GM12878 (cell line): ENCODE measurements around the gene HHLA2. TPM values are rescaled to one million over a fixed set of nuclear protein-coding genes. Genes with fewer than 3 reads are reported as not detected.

ENCODE experiments used
- ATAC-seq: fragments of 200-7000 bp; cut with Tn5 transposase; 3 replicates; pipeline ENCODE4 v1.9.1; 2020; ENCODE audit warnings: mild to moderate bottlenecking, moderate library complexity
- BruUV-seq: library from RNA; stranded (reverse); fragments of 400-500 nt; replicated peaks from 2 replicates; lab custom pipeline; 2021; lab: Mats Ljungman, UMichigan
- CTCF ChIA-PET: fragments of 300-600 bp; sonication (Branson Sonifier 250); formaldehyde crosslinking; extraction: SDS; loops from one replicate; lab custom pipeline; 2021; ENCODE audit warnings: inconsistent platforms; lab: Yijun Ruan, JAX
- POLR2A ChIA-PET: fragments of 350-600 bp; formaldehyde crosslinking; extraction: SDS; loops from one replicate; lab custom pipeline; 2021; ENCODE audit warnings: inconsistent platforms; lab: Charles Lee
- RAD21 ChIA-PET: fragments of 300-600 bp; sonication (Branson Sonifier 250); formaldehyde crosslinking; loops from one replicate; lab custom pipeline; 2023; ENCODE audit warnings: antibody characterized with exemption; ENCODE audit not compliant: unreplicated experiment; lab: Charles Lee
- SMC1A ChIA-PET: fragments of 300-600 bp; sonication (Branson Sonifier 250); formaldehyde crosslinking; loops from one replicate; lab custom pipeline; 2023; ENCODE audit not compliant: unreplicated experiment, uncharacterized antibody; lab: Charles Lee
- DNase-seq: peaks from one replicate; pipeline ENCODE4 v3.0.0-alpha.2; 2011; ENCODE audit warnings: low read depth, low spot score
- FAIRE-seq: peaks from 3 replicates; lab custom pipeline; 2011; peaks lifted over from hg19 to GRCh38; lab: Jason Lieb, UNC
- H2AFZ ChIP-seq: 2 replicates; pipeline ENCODE4 v1.6.0; 2011; ENCODE audit warnings: low read depth, low read length, control low read depth; ENCODE audit not compliant: control insufficient read depth
- H3K27ac ChIP-seq: 2 replicates; pipeline ENCODE4 v1.5.1; 2011; ENCODE audit warnings: control low read depth; ENCODE audit not compliant: control insufficient read depth, insufficient read depth
- H3K27me3 ChIP-seq, 2 experiments: replicated peaks in 1 of 2; 2 replicates each; pipeline versions ENCODE4 v1.6.0 to v1.6.1; 2011; ENCODE audit warnings: low read length in 1 of 2; ENCODE audit not compliant: control insufficient read depth in 2 of 2, insufficient read depth in 2 of 2
- H3K36me3 ChIP-seq, 2 experiments: 2 replicates each; pipeline ENCODE4 v1.5.1; 2011; ENCODE audit warnings: low read length in 1 of 2; ENCODE audit not compliant: control insufficient read depth in 2 of 2, insufficient read depth in 2 of 2
- H3K4me1 ChIP-seq: 2 replicates; pipeline ENCODE4 v1.6.1; 2011; ENCODE audit warnings: mild to moderate bottlenecking, low read length, moderate library complexity, mixed read lengths; ENCODE audit not compliant: control insufficient read depth, insufficient read depth
- H3K4me2 ChIP-seq: 2 replicates; pipeline ENCODE4 v1.6.0; 2011; ENCODE audit warnings: control low read depth; ENCODE audit not compliant: control insufficient read depth, insufficient read depth
- H3K4me3 ChIP-seq: fragments of 200-600 bp; sonication (generic); 2 replicates; pipeline ENCODE4 v1.5.1; 2016
- H3K79me2 ChIP-seq: 2 replicates; pipeline ENCODE4 v1.6.0; 2011; ENCODE audit warnings: low read length; ENCODE audit not compliant: control insufficient read depth, insufficient read depth
- H3K9ac ChIP-seq: 2 replicates; pipeline ENCODE4 v1.8.0; 2011; ENCODE audit warnings: low read length, control low read depth, mixed read lengths; ENCODE audit not compliant: control insufficient read depth, insufficient read depth
- H3K9me3 ChIP-seq: replicated peaks from 3 replicates; pipeline ENCODE4 v1.5.1; 2011; ENCODE audit warnings: mild to moderate bottlenecking, low read length; ENCODE audit not compliant: control insufficient read depth, insufficient read depth
- H4K20me1 ChIP-seq: 2 replicates; pipeline ENCODE4 v1.6.0; 2011; ENCODE audit not compliant: control insufficient read depth, insufficient read depth
- BMI1 ChIP-seq: fragments of 450-650 bp; IDR thresholded peaks from 2 replicates; pipeline ENCODE4 v1.6.1; 2016; ENCODE audit warnings: mild to moderate bottlenecking, moderate library complexity, borderline replicate concordance
- CEBPZ ChIP-seq: fragments of 150-350 bp; IDR thresholded peaks from 2 replicates; pipeline ENCODE4 v1.6.1; 2016; ENCODE audit warnings: low read depth, low read length
- CHD2 ChIP-seq: IDR thresholded peaks from 2 replicates; pipeline ENCODE4 v1.6.1; 2011; ENCODE audit warnings: low read depth, low read length, improper control_type of control experiment, borderline replicate concordance
- ESRRA ChIP-seq: IDR thresholded peaks from 2 replicates; pipeline ENCODE4 v1.6.1; 2012; ENCODE audit warnings: mild to moderate bottlenecking, low read length, improper control_type of control experiment
- GABPA ChIP-seq: IDR thresholded peaks from 2 replicates; pipeline ENCODE4 v1.6.1; 2014; ENCODE audit warnings: antibody characterized with exemption, low read depth, mild to moderate bottlenecking, inconsistent platforms
- HDAC6 ChIP-seq: fragments of 200-600 bp; sonication (generic); IDR thresholded peaks from one replicate; pipeline ENCODE4 v1.8.0; 2017; ENCODE audit warnings: antibody characterized with exemption; ENCODE audit not compliant: unreplicated experiment
- KLF5 ChIP-seq: fragments of 450-650 bp; IDR thresholded peaks from 2 replicates; pipeline ENCODE4 v1.6.1; 2014; ENCODE audit warnings: mild to moderate bottlenecking; ENCODE audit not compliant: partially characterized antibody
- MTA2 ChIP-seq: fragments of 450-650 bp; IDR thresholded peaks from 2 replicates; pipeline ENCODE4 v1.6.1; 2016; ENCODE audit warnings: low read depth, mild to moderate bottlenecking, moderate library complexity
- NBN ChIP-seq: fragments of 450-650 bp; IDR thresholded peaks from 2 replicates; pipeline ENCODE4 v1.6.1; 2016
- PML ChIP-seq: IDR thresholded peaks from 2 replicates; pipeline ENCODE4 v1.6.1; 2012; ENCODE audit warnings: low read length, inconsistent platforms
- SP1 ChIP-seq: IDR thresholded peaks from one replicate; pipeline ENCODE4 v1.6.1; 2011; ENCODE audit warnings: low read depth, low read length
- SREBF1 ChIP-seq: IDR thresholded peaks from 2 replicates; pipeline ENCODE4 v1.6.1; 2012; ENCODE audit warnings: mild to moderate bottlenecking, low read length
- STAT3 ChIP-seq: IDR thresholded peaks from 2 replicates; pipeline ENCODE4 v1.6.1; 2011; ENCODE audit warnings: low read depth, low read length, improper control_type of control experiment
- TAF1 ChIP-seq: IDR thresholded peaks from 2 replicates; pipeline ENCODE4 v1.6.1; 2011; ENCODE audit warnings: mild to moderate bottlenecking, low read depth, low read length, borderline replicate concordance
- ZBTB4 ChIP-seq: fragments of 450-650 bp; formaldehyde crosslinking; IDR thresholded peaks from 2 replicates; pipeline ENCODE4 v1.4.0; 2022; ENCODE audit warnings: mild to moderate bottlenecking, moderate library complexity
- ZNF207 ChIP-seq: fragments of 450-650 bp; IDR thresholded peaks from 2 replicates; pipeline ENCODE4 v1.6.1; 2014; ENCODE audit warnings: antibody characterized with exemption, mild to moderate bottlenecking, borderline replicate concordance
- ZNF274 ChIP-seq: IDR thresholded peaks from one replicate; pipeline ENCODE4 v1.8.0; 2011; ENCODE audit not compliant: insufficient read length, insufficient read depth
- WGBS: methylation state at CpG from one replicate; pipeline ENCODE4 v1.1.6; 2016; ENCODE audit warnings: low lambda C conversion rate; ENCODE audit not compliant: insufficient replicate concordance, insufficient coverage; ENCODE audit errors: missing lambda C conversion rate; 5-methylcytosine and 5-hydroxymethylcytosine counted together
- in situ Hi-C: fragments of 300-500 bp; cut with MboI; formaldehyde crosslinking; loops from 9 replicates; pipeline ENCODE4 v1.14.3; 2018; ENCODE audit warnings: mixed read lengths
- intact Hi-C: fragments of 100-400 bp; cut with micrococcal nuclease; formaldehyde crosslinking; loops from one replicate; pipeline ENCODE4 v1.14.2; 2022; ENCODE audit not compliant: unreplicated experiment
- polyA plus RNA-seq, 11 experiments: library from polyadenylated mRNA; depleted of rRNA in 4 of 11; unstranded in 6 of 11; stranded (reverse) in 5 of 11; fragments of >200 nt; fragmentation: Nextera tagmentation in 4 of 11; fragmentation: Illumina TruSeq in 1 of 11; extraction: Ambion mirVana in 4 of 11; extraction: Trizol in 1 of 11; gene quantifications; 1 replicate in 1 of 11; 2 replicates in 10 of 11; pipeline versions ENCODE4 v1.2.1 to v1.2.3, GENCODE V29; 2011 to 2016; ENCODE audit warnings: inconsistent platforms in 2 of 11, missing spikeins in 2 of 11, low read depth in 1 of 11
- total RNA-seq, 4 experiments: library from RNA; depleted of rRNA in 3 of 4; stranded (reverse); fragments of >200 nt in 3 of 4; fragmentation: Illumina TruSeq in 1 of 4; extraction: Trizol in 1 of 4; gene quantifications; 2 replicates each; pipeline versions ENCODE4 v1.2.1 to v1.2.3, GENCODE V29; 2013 to 2021

The HHLA2 gene
- total and polyA plus RNA-seq, 10 of the 15 experiments (the other 5 are each of a cell fraction or from before 2014, with no cell fraction given): 0.11 to 1.3 (median 0.28) TPM; not detected in 1

- DNase-seq (no peak), ATAC-seq (no peak), FAIRE-seq (no peak)
- Histone ChIP-seq H3K79me2 (no peaks in the 10 kb centered on the region), H3K9me3 (peaks cover 5% of the 10 kb centered on the region; the same call in 2 of the 3 replicates), H3K27ac (no peak overlapping the region), H2AFZ (no peak overlapping the region), H4K20me1 (no peaks in the 10 kb centered on the region), H3K4me1 (no peaks in the 10 kb centered on the region), H3K4me2 (no peak overlapping the region), H3K36me3 (no peaks in the 10 kb centered on the region), H3K27me3 (no peaks in the 10 kb centered on the region), H3K4me3 (no peak overlapping the region), H3K9ac (no peak overlapping the region)
- 67% methylated on average over 2 of the region's 2 CpGs for WGBS
- SMC1A ChIA-PET: no interaction called here
- in situ Hi-C loops: no loop called here
- intact Hi-C loops: no loop called here
- no peak for TF ChIP-seq GABPA
- no peak for TF ChIP-seq ZNF274
- no peak for TF ChIP-seq SP1
- no peak for TF ChIP-seq BMI1
- TF ChIP-seq ZNF207: no peak
- no peak for TF ChIP-seq STAT3
- no peak for TF ChIP-seq CEBPZ
- no peak for TF ChIP-seq MTA2
- TF ChIP-seq HDAC6: no peak
- TF ChIP-seq KLF5: no peak
- TF ChIP-seq PML: no peak
- no peak for TF ChIP-seq TAF1
- TF ChIP-seq ESRRA: no peak
- no peak for TF ChIP-seq ZBTB4 (CRISPR knock-in tag)
- TF ChIP-seq SREBF1: no peak
- no peak for TF ChIP-seq CHD2
- TF ChIP-seq NBN: no peak
- POLR2A ChIA-PET: no interaction called here
- CTCF ChIA-PET: no interaction called here
- no TSS peak for BruUV-seq
- RAD21 ChIA-PET: no interaction called here
These were observed 12.4 kb upstream of the HHLA2 start for GRCh38 chr3:108283989-108284388.
